Natural killer cell (primary cell): ENCODE data around the gene SERPIND1. TPM values are rescaled to one million over a fixed set of nuclear protein-coding genes. Genes with fewer than 3 reads are reported as not detected.
"Not testable (repeated sequence)": the region's sequence is repeated elsewhere in the genome, so short reads cannot be mapped to it uniquely, and the experiment has no call there.

Experiments used
- ATAC-seq, 3 donors: fragments of 150-1000 bp in 2 of 3; fragments of 200-7000 bp in 1 of 3; cut with Tn5 transposase; 1 replicate in 1 of 3; 2 replicates in 2 of 3; pipeline ENCODE4 v1.10.0; 2021; ENCODE audit warnings: mild to moderate bottlenecking in 2 of 3, moderate library complexity in 2 of 3
- DNase-seq, 2 donors: peaks; one replicate each; pipeline versions ENCODE4 v3.0.0 to v3.0.0-alpha.2; 2013 to 2021; ENCODE audit warnings: mixed read lengths in 1 of 2
- H3K27ac ChIP-seq: one replicate; pipeline ENCODE4 v1.5.1; 2013; ENCODE audit warnings: mild to moderate bottlenecking, low read length
- H3K27me3 ChIP-seq: one replicate; pipeline ENCODE4 v1.6.1; 2013; ENCODE audit warnings: low read length; ENCODE audit not compliant: control insufficient read depth, insufficient read depth
- H3K36me3 ChIP-seq: one replicate; pipeline ENCODE4 v1.6.1; 2013; ENCODE audit warnings: low read length; ENCODE audit not compliant: control insufficient read depth, insufficient read depth
- H3K4me1 ChIP-seq: one replicate; pipeline ENCODE4 v1.6.1; 2013; ENCODE audit warnings: low read length; ENCODE audit not compliant: control insufficient read depth, insufficient read depth
- H3K4me3 ChIP-seq: one replicate; pipeline ENCODE4 v1.5.1; 2013; ENCODE audit warnings: low read length
- H3K9me3 ChIP-seq: one replicate; pipeline ENCODE4 v1.6.1; 2013; ENCODE audit warnings: low read length; ENCODE audit not compliant: control insufficient read depth, insufficient read depth
- H3K27ac Mint-ChIP-seq, 2 donors: one replicate each; pipeline ENCODE4 v1.8.0; 2022; ENCODE audit warnings: mild to moderate bottlenecking in 2 of 2, mixed read lengths in 2 of 2, moderate library complexity in 1 of 2
- H3K27me3 Mint-ChIP-seq, 2 donors: one replicate each; pipeline ENCODE4 v1.8.0; 2022; ENCODE audit warnings: low read depth in 2 of 2, mixed read lengths in 2 of 2
- H3K36me3 Mint-ChIP-seq: one replicate; pipeline ENCODE4 v1.8.0; 2022; ENCODE audit warnings: mixed read lengths
- H3K4me1 Mint-ChIP-seq, 2 donors: one replicate each; pipeline ENCODE4 v1.8.0; 2022; ENCODE audit warnings: mixed read lengths in 2 of 2
- H3K4me3 Mint-ChIP-seq: one replicate; pipeline ENCODE4 v1.8.0; 2022; ENCODE audit warnings: mild to moderate bottlenecking, moderate library complexity, mixed read lengths
- H3K9me3 Mint-ChIP-seq, 2 donors: one replicate each; pipeline ENCODE4 v1.8.0; 2022; ENCODE audit warnings: mixed read lengths in 2 of 2
- CTCF ChIP-seq: fragments of 200-600 bp; IDR thresholded peaks from one replicate; pipeline ENCODE4 v1.8.0; 2022; ENCODE audit warnings: antibody characterized with exemption
- WGBS: methylation state at CpG from one replicate; pipeline ENCODE4 v1.1.7; 2013; ENCODE audit warnings: missing lambda C conversion rate; ENCODE audit not compliant: insufficient coverage; 5-methylcytosine and 5-hydroxymethylcytosine counted together
- intact Hi-C: fragments of 100-400 bp; cut with micrococcal nuclease; formaldehyde crosslinking; loops from one replicate; pipeline ENCODE4 v1.14.2; 2022
- total RNA-seq, 4 donors: library from RNA; stranded (reverse); fragments of 120-200 nt in 1 of 4; gene quantifications; one replicate each; pipeline versions ENCODE4 v1.2.3 to v1.2.4, GENCODE V29; 2013 to 2022

The SERPIND1 gene
- total RNA-seq, 3 donors from 2014 or later (not counting 1 experiment from before 2014, with no cell fraction given): 0.43 TPM; not detected in 2

- Histone ChIP-seq H3K4me3 (no peak overlapping the region), H3K9me3 (no peaks in the 10 kb centered on the region), H3K36me3 (peaks cover 44% of the 10 kb centered on the region), H3K4me1 (no peaks in the 10 kb centered on the region), H3K27ac (no peak overlapping the region), H3K27me3 (no peaks in the 10 kb centered on the region)
- no peaks in the 10 kb centered on the region for H3K36me3 Mint-ChIP-seq
- no peaks in the 10 kb centered on the region for H3K9me3 Mint-ChIP-seq
- H3K27me3 Mint-ChIP-seq: no peaks in the 10 kb centered on the region
- no peak overlapping the region for H3K27ac Mint-ChIP-seq
- DNase-seq: no peak
- H3K4me1 Mint-ChIP-seq: no peaks in the 10 kb centered on the region
- no peak overlapping the region for H3K4me3 Mint-ChIP-seq
- ATAC-seq: no peak
- intact Hi-C loops: no loop called here
- 93% methylated on average over 27 of the region's 29 CpGs for WGBS
- no peak for TF ChIP-seq CTCF
Observed at GRCh38 chr22:20727118-20728015, 46.5 kb upstream of the SERPIND1 start.

GRCh38 chr22:20728523-20729190 is 45.3 kb upstream of the SERPIND1 start:
- Histone ChIP-seq H3K4me1 (no peaks in the 10 kb centered on the region), H3K27ac (no peak overlapping the region), H3K27me3 (no peaks in the 10 kb centered on the region), H3K36me3 (peaks cover 44% of the 10 kb centered on the region), H3K9me3 (no peaks in the 10 kb centered on the region), H3K4me3 (no peak overlapping the region)
- intact Hi-C loops: no loop called here
- Mint-ChIP-seq H3K4me3 (no peak overlapping the region), H3K27ac (no peak overlapping the region), H3K27me3 (no peaks in the 10 kb centered on the region), H3K9me3 (no peaks in the 10 kb centered on the region), H3K36me3 (no peaks in the 10 kb centered on the region), H3K4me1 (no peaks in the 10 kb centered on the region)
- ATAC-seq (no peak), DNase-seq (no peak)
- 97% methylated on average over 10 of the region's 10 CpGs for WGBS
- no peak for TF ChIP-seq CTCF

GRCh38 chr22:20729194-20729593 is 44.7 kb upstream of the SERPIND1 start:
- no peak overlapping the region for H3K27ac Mint-ChIP-seq
- H3K4me1 Mint-ChIP-seq: no peaks in the 10 kb centered on the region
- Histone ChIP-seq H3K4me3 (no peak overlapping the region), H3K4me1 (no peaks in the 10 kb centered on the region), H3K27me3 (no peaks in the 10 kb centered on the region), H3K36me3 (peaks cover 44% of the 10 kb centered on the region), H3K27ac (no peak overlapping the region), H3K9me3 (no peaks in the 10 kb centered on the region)
- H3K36me3 Mint-ChIP-seq: no peaks in the 10 kb centered on the region
- H3K9me3 Mint-ChIP-seq: no peaks in the 10 kb centered on the region
- H3K4me3 Mint-ChIP-seq: no peak overlapping the region
- no peaks in the 10 kb centered on the region for H3K27me3 Mint-ChIP-seq
- intact Hi-C loops: no loop called here
- ATAC-seq (no peak), DNase-seq (no peak)
- WGBS: 96% methylated on average over 13 of the region's 13 CpGs
- no peak for TF ChIP-seq CTCF

GRCh38 chr22:20732431-20732830 is 41.5 kb upstream of the SERPIND1 start:
- H3K36me3 Mint-ChIP-seq: not testable (repeated sequence)

GRCh38 chr22:20735356-20736162 is 38.4 kb upstream of the SERPIND1 start:
- H3K9me3 ChIP-seq, H3K4me3 Mint-ChIP-seq, H3K4me3 ChIP-seq, DNase-seq, H3K27me3 ChIP-seq, H3K4me1 ChIP-seq, intact Hi-C loops, H3K27ac ChIP-seq, H3K27ac Mint-ChIP-seq, H3K27me3 Mint-ChIP-seq, ATAC-seq, H3K9me3 Mint-ChIP-seq, H3K4me1 Mint-ChIP-seq, H3K36me3 Mint-ChIP-seq: not testable (repeated sequence)
- peaks cover 23% of the 10 kb centered on the region for H3K36me3 ChIP-seq
- WGBS: 96% methylated on average over 8 of the region's 15 CpGs

More at GRCh38 chr22:20732431-20732830, 41.5 kb upstream of the SERPIND1 start:
- H3K27me3 ChIP-seq, H3K4me3 ChIP-seq, H3K4me1 Mint-ChIP-seq, intact Hi-C loops, DNase-seq, H3K27ac ChIP-seq, H3K27me3 Mint-ChIP-seq, H3K9me3 Mint-ChIP-seq, ATAC-seq, H3K9me3 ChIP-seq, H3K4me3 Mint-ChIP-seq, H3K4me1 ChIP-seq, H3K27ac Mint-ChIP-seq: not testable (repeated sequence)
- peaks cover 38% of the 10 kb centered on the region for H3K36me3 ChIP-seq
- WGBS: 100% methylated on average over 2 of the region's 8 CpGs
